ENCODE measurements around the gene UCK2.
"Not testable (repeated sequence)": the region's sequence is repeated elsewhere in the genome, so short reads cannot be mapped to it uniquely, and the experiment has no call there.

Gene UCK2

GRCh38 chr1:165827268-165828102 lies at the start of gene UCK2:
TSS of gene UCK2 (plus strand) at chr1:165827614. CDS start at chr1:165827834, 220 bp downstream.
- DNase-seq, result peak; percentile 66

- not testable (repeated sequence) for DNase-seq
These were observed 49.2 kb upstream of the UCK2 start for GRCh38 chr1:165778197-165778596.

- DNase-seq, result not testable (repeated sequence)
These were observed 43.9 kb upstream of the UCK2 start for GRCh38 chr1:165783519-165783918.

- DNase-seq, result no peak
These were observed 39.7 kb upstream of the UCK2 start for GRCh38 chr1:165787741-165788140.

- DNase-seq, result no peak
These were observed 33.5 kb upstream of the UCK2 start for GRCh38 chr1:165793951-165794350.

- DNase-seq, result no peak
These were observed 31.5 kb upstream of the UCK2 start for GRCh38 chr1:165795894-165796293.

GRCh38 chr1:165799387-165799786 lies 28.0 kb upstream of the UCK2 start:
- no peak for DNase-seq

- not testable (repeated sequence) for DNase-seq
These were observed 22.9 kb upstream of the UCK2 start for GRCh38 chr1:165804513-165804912.

GRCh38 chr1:165807613-165808012 lies 19.8 kb upstream of the UCK2 start:
- no peak for DNase-seq

- DNase-seq, result no peak
These were observed 11.7 kb upstream of the UCK2 start for GRCh38 chr1:165815725-165816124.

GRCh38 chr1:165816157-165816556 lies 11.3 kb upstream of the UCK2 start:
- no peak for DNase-seq

GRCh38 chr1:165816826-165817497 lies 10.5 kb upstream of the UCK2 start:
- DNase-seq, result no peak

- DNase-seq, result no peak
These were observed 3.7 kb upstream of the UCK2 start for GRCh38 chr1:165823552-165824268.

- DNase-seq, result no peak
These were observed 3.2 kb upstream of the UCK2 start for GRCh38 chr1:165824269-165824643.

GRCh38 chr1:165826565-165827267 lies 698 bp upstream of the UCK2 start:
- no peak for DNase-seq

- peak; percentile 44 for DNase-seq
These were observed 772 bp downstream of the UCK2 start for GRCh38 chr1:165828103-165828668.

- peak; percentile 20 for DNase-seq
These were observed 1.4 kb downstream of the UCK2 start for GRCh38 chr1:165828669-165829329.

- no peak for DNase-seq
These were observed 2.5 kb downstream of the UCK2 start for GRCh38 chr1:165829888-165830287.

GRCh38 chr1:165831146-165831545 lies 3.7 kb downstream of the UCK2 start:
- DNase-seq, result no peak

GRCh38 chr1:165832902-165833301 lies 5.5 kb downstream of the UCK2 start:
- no peak for DNase-seq

GRCh38 chr1:165833358-165833757 lies 5.9 kb downstream of the UCK2 start:
- no peak for DNase-seq

- no peak for DNase-seq
These were observed 6.8 kb downstream of the UCK2 start for GRCh38 chr1:165834229-165834628.
